B cell (primary cell): Measurements from ENCODE around the gene AKAP6. TPM values are rescaled to one million over a fixed set of nuclear protein-coding genes. Genes with fewer than 3 reads are reported as not detected.

Source experiments
- ATAC-seq: fragments of 200-7000 bp; cut with Tn5 transposase; one replicate; pipeline ENCODE4 v1.10.0; 2021; ENCODE audit warnings: low read depth, mild to moderate bottlenecking, moderate number of reproducible peaks, moderate library complexity
- CTCF ChIA-PET: fragments of 350-600 bp; sonication (Branson Sonifier 250); formaldehyde crosslinking; loops from one replicate; lab custom pipeline; 2021; ENCODE audit warnings: antibody characterized with exemption, inconsistent platforms; lab: Charles Lee
- POLR2A ChIA-PET: fragments of 350-600 bp; sonication (Branson Sonifier 250); formaldehyde crosslinking; loops from one replicate; lab custom pipeline; 2021; ENCODE audit warnings: antibody characterized with exemption; lab: Charles Lee
- DNase-seq: peaks from one replicate; pipeline ENCODE4 v3.0.0; 2013
- H2AFZ ChIP-seq: 2 replicates; pipeline ENCODE4 v1.6.1; 2012; ENCODE audit warnings: mild to moderate bottlenecking, low read depth, low read length; ENCODE audit not compliant: insufficient read depth, poor library complexity, severe bottlenecking
- H3K27ac ChIP-seq, 2 donors: 1 replicate in 1 of 2; 2 replicates in 1 of 2; pipeline ENCODE4 v1.5.1; 2012 to 2013; ENCODE audit warnings: low read length in 2 of 2, mild to moderate bottlenecking in 2 of 2, moderate library complexity in 1 of 2
- H3K27me3 ChIP-seq, 4 experiments: fragments of 200-600 bp in 1 of 4; sonication (generic) in 1 of 4; replicated peaks in 1 of 4; 1 replicate in 2 of 4; 2 replicates in 2 of 4; pipeline versions ENCODE4 v1.6.1 to v1.7.0; 2013 to 2016; ENCODE audit warnings: low read length in 3 of 4, mild to moderate bottlenecking in 2 of 4, mixed read lengths in 1 of 4, moderate library complexity in 1 of 4; ENCODE audit not compliant: insufficient read depth in 4 of 4, control insufficient read depth in 3 of 4; ENCODE audit errors: control extremely low read depth in 1 of 4
- H3K36me3 ChIP-seq, 2 experiments: replicated peaks in 1 of 2; 1 replicate in 1 of 2; 2 replicates in 1 of 2; pipeline versions ENCODE4 v1.6.1 to v1.7.1; 2013; ENCODE audit warnings: low read length in 1 of 2; ENCODE audit not compliant: insufficient read depth in 2 of 2, control insufficient read depth in 1 of 2; ENCODE audit errors: control extremely low read depth in 1 of 2, extremely low read depth in 1 of 2
- H3K4me1 ChIP-seq, 2 donors: fragments of 200-600 bp in 1 of 2; sonication (generic) in 1 of 2; 1 replicate in 1 of 2; 2 replicates in 1 of 2; pipeline versions ENCODE4 v1.5.1 to v1.6.1; 2013 to 2017; ENCODE audit warnings: low read length in 2 of 2; ENCODE audit not compliant: control insufficient read depth in 2 of 2, insufficient read depth in 2 of 2
- H3K4me2 ChIP-seq: replicated peaks from 2 replicates; pipeline ENCODE3; 2012; ENCODE audit warnings: mild to moderate bottlenecking, low read depth, low read length; ENCODE audit not compliant: poor library complexity, severe bottlenecking
- H3K4me3 ChIP-seq, 5 experiments: fragments of 200-600 bp in 1 of 5; sonication (generic) in 1 of 5; 1 replicate in 3 of 5; 2 replicates in 2 of 5; pipeline versions ENCODE4 v1.5.1 to v1.7.0; 2011 to 2016; ENCODE audit warnings: low read length in 4 of 5, mild to moderate bottlenecking in 4 of 5, low read depth in 2 of 5, control low read depth in 1 of 5, moderate library complexity in 1 of 5; ENCODE audit not compliant: insufficient read depth in 1 of 5; ENCODE audit errors: control extremely low read depth in 1 of 5, extremely low read depth in 1 of 5
- H3K79me2 ChIP-seq: fragments of 200-600 bp; sonication (generic); one replicate; pipeline ENCODE4 v1.6.0; 2016; ENCODE audit warnings: low read length; ENCODE audit not compliant: control insufficient read depth, insufficient read depth
- H3K9ac ChIP-seq: fragments of 200-600 bp; sonication (generic); 2 replicates; pipeline ENCODE4 v1.6.1; 2017; ENCODE audit warnings: mild to moderate bottlenecking, low read length, moderate library complexity
- H3K9me3 ChIP-seq, 3 donors: one replicate each; pipeline versions ENCODE4 v1.6.1 to v1.7.1; 2013; ENCODE audit warnings: low read length in 2 of 3; ENCODE audit not compliant: control insufficient read depth in 2 of 3, insufficient read depth in 1 of 3; ENCODE audit errors: control extremely low read depth in 1 of 3
- H4K20me1 ChIP-seq: 2 replicates; pipeline ENCODE4 v1.6.0; 2012; ENCODE audit warnings: mild to moderate bottlenecking, low read length; ENCODE audit not compliant: insufficient read depth, control insufficient read depth, poor library complexity, severe bottlenecking
- H3K27ac Mint-ChIP-seq: one replicate; pipeline ENCODE4 v1.8.0; 2021; ENCODE audit warnings: mixed read lengths
- H3K27me3 Mint-ChIP-seq: one replicate; pipeline ENCODE4 v1.8.0; 2021; ENCODE audit warnings: mixed read lengths
- H3K4me1 Mint-ChIP-seq: one replicate; pipeline ENCODE4 v1.8.0; 2021; ENCODE audit warnings: mixed read lengths
- H3K4me3 Mint-ChIP-seq: one replicate; pipeline ENCODE4 v1.8.0; 2021; ENCODE audit warnings: mixed read lengths
- H3K9me3 Mint-ChIP-seq: one replicate; pipeline ENCODE4 v1.8.0; 2022; ENCODE audit warnings: mixed read lengths; ENCODE audit not compliant: insufficient read depth
- EZH2 ChIP-seq: IDR thresholded peaks from 2 replicates; pipeline ENCODE4 v1.6.1; 2012; ENCODE audit warnings: borderline replicate concordance, low read depth, mild to moderate bottlenecking, moderate library complexity, low read length; ENCODE audit not compliant: insufficient read depth, poor library complexity, severe bottlenecking
- WGBS: methylation state at CpG from one replicate; pipeline ENCODE4 v1.1.5; 2013; ENCODE audit warnings: missing lambda C conversion rate; ENCODE audit not compliant: insufficient coverage; 5-methylcytosine and 5-hydroxymethylcytosine counted together
- intact Hi-C: fragments of 100-400 bp; cut with micrococcal nuclease; formaldehyde crosslinking; loops from one replicate; pipeline ENCODE4 v1.10.0; 2022
- polyA plus RNA-seq: library from polyadenylated mRNA; depleted of rRNA; stranded (reverse); fragments of >200 nt; gene quantifications from 2 replicates; pipeline ENCODE4 v1.2.3, GENCODE V29; 2012
- total RNA-seq, 2 donors: library from RNA; stranded (reverse); fragments of 120-200 nt in 1 of 2; gene quantifications; 1 replicate in 1 of 2; 2 replicates in 1 of 2; pipeline versions ENCODE4 v1.2.3 to v1.2.4, GENCODE V29; 2013 to 2022
- TF ChIP-seq, protein P1 (sequence below): fragments of 200-600 bp; IDR thresholded peaks from one replicate; pipeline ENCODE4 v1.8.0; 2022; ENCODE audit warnings: antibody characterized with exemption, mild to moderate bottlenecking

Gene AKAP6
- total and polyA plus RNA-seq, 2 donors (not counting 1 experiment from before 2014, with no cell fraction given), result 1.4 to 2.8 TPM

DNA sequence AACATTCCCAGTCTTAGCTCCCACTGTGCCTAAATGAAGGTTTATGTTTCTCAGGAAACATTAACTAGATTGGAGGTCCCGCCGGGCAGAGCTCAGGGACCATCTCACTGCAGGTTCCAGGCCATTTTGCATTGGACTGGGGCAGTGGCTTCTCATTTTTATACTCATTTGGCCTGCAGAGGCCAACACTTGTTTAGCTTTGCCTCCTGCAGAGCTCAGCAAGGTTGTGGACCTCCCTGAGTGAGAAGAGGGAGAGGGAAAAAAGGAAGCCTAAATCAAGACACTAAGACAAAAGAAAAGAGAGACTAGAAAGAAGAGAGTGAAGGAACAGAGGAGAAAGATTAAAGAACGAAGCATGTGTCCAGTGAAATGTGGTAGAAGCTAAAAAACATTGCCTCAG lies 280.3 kb downstream of the AKAP6 start:
- H3K27me3 Mint-ChIP-seq, result no peaks in the 10 kb centered on the region
- ChIA-PET POLR2A (no interaction called here), CTCF (no interaction called here)
- H3K4me1 Mint-ChIP-seq, result no peaks in the 10 kb centered on the region
- no peaks in the 10 kb centered on the region for H3K9me3 ChIP-seq
- H3K4me1 ChIP-seq, result no peaks in the 10 kb centered on the region
- DNase-seq (no peak), ATAC-seq (no peak)
- no peak overlapping the region for H3K27ac ChIP-seq
- no peak overlapping the region for H3K4me3 ChIP-seq
- H3K9ac ChIP-seq, result no peak overlapping the region
- no peaks in the 10 kb centered on the region for H3K27me3 ChIP-seq
- no peak overlapping the region for H3K4me2 ChIP-seq
- H3K9me3 Mint-ChIP-seq, result no peaks in the 10 kb centered on the region
- H4K20me1 ChIP-seq, result no peaks in the 10 kb centered on the region
- H3K79me2 ChIP-seq, result no peaks in the 10 kb centered on the region
- H3K27ac Mint-ChIP-seq, result no peak overlapping the region
- TF ChIP-seq, protein P1, sequence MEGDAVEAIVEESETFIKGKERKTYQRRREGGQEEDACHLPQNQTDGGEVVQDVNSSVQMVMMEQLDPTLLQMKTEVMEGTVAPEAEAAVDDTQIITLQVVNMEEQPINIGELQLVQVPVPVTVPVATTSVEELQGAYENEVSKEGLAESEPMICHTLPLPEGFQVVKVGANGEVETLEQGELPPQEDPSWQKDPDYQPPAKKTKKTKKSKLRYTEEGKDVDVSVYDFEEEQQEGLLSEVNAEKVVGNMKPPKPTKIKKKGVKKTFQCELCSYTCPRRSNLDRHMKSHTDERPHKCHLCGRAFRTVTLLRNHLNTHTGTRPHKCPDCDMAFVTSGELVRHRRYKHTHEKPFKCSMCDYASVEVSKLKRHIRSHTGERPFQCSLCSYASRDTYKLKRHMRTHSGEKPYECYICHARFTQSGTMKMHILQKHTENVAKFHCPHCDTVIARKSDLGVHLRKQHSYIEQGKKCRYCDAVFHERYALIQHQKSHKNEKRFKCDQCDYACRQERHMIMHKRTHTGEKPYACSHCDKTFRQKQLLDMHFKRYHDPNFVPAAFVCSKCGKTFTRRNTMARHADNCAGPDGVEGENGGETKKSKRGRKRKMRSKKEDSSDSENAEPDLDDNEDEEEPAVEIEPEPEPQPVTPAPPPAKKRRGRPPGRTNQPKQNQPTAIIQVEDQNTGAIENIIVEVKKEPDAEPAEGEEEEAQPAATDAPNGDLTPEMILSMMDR, result no peak
- no peak for TF ChIP-seq EZH2
- no peaks in the 10 kb centered on the region for H3K36me3 ChIP-seq
- intact Hi-C loops, result no loop called here
- no peak overlapping the region for H3K4me3 Mint-ChIP-seq
- 90% methylated on average over 2 of the region's 3 CpGs for WGBS
- H2AFZ ChIP-seq, result no peak overlapping the region

DNA sequence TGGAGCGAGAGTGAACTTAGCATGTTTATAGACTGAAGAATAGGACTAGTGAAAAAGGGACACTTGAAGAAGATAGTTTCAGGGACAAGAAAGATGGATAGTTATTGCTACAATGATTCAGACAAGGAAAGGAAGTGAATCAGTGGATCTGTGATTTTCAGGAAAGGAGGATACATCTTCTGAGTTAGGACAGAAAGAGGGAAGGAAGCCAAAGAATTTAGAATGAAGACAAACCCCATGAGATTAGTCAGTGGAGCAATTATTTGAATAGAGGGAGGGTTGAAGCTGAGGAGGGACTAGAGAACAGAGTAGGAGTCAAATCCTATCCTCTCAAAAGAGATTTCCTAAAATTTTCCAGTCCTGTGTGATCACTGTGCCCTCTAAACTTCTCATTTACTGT lies 282.7 kb downstream of the AKAP6 start:
- no peak for TF ChIP-seq EZH2
- TF ChIP-seq, protein P1, result no peak
- POLR2A ChIA-PET, result no interaction called here
- CTCF ChIA-PET, result no interaction called here
- H3K4me3 ChIP-seq, result no peak overlapping the region
- no peaks in the 10 kb centered on the region for H4K20me1 ChIP-seq
- ATAC-seq, result no peak
- no peaks in the 10 kb centered on the region for H3K79me2 ChIP-seq
- H3K9ac ChIP-seq, result no peak overlapping the region
- no peaks in the 10 kb centered on the region for H3K27me3 Mint-ChIP-seq
- H3K9me3 ChIP-seq, result no peaks in the 10 kb centered on the region
- 93% methylated on average over 1 of the region's 1 CpG for WGBS
- no peak overlapping the region for H3K4me3 Mint-ChIP-seq
- no peak for DNase-seq
- H3K9me3 Mint-ChIP-seq, result no peaks in the 10 kb centered on the region
- no peaks in the 10 kb centered on the region for H3K4me1 Mint-ChIP-seq
- no peak overlapping the region for H3K27ac Mint-ChIP-seq
- no peak overlapping the region for H3K27ac ChIP-seq
- no peak overlapping the region for H3K4me2 ChIP-seq
- H3K36me3 ChIP-seq, result no peaks in the 10 kb centered on the region
- H3K27me3 ChIP-seq, result no peaks in the 10 kb centered on the region
- no peaks in the 10 kb centered on the region for H3K4me1 ChIP-seq
- H2AFZ ChIP-seq, result no peak overlapping the region
- intact Hi-C loops, result no loop called here
